EL (cell line): ENCODE data around the gene DEDD2.

Source experiments
- DNase-seq: peaks from one replicate; pipeline ENCODE4 v3.0.0-alpha.2; 2016

Gene DEDD2

GRCh38 chr19:42226886-42227285, 9.4 kb upstream of the DEDD2 start:
- peak; percentile 62 for DNase-seq

- DNase-seq = no peak
These were observed 8.3 kb upstream of the DEDD2 start for GRCh38 chr19:42225718-42226292.

GRCh38 chr19:42224940-42225717, 7.7 kb upstream of the DEDD2 start:
- no peak for DNase-seq

- DNase-seq = no peak
These were observed 3.2 kb upstream of the DEDD2 start for GRCh38 chr19:42220751-42221097.

GRCh38 chr19:42219812-42220750, 2.6 kb upstream of the DEDD2 start, which contains the start of gene ZNF526:
TSS of gene ZNF526 (plus strand) at chr19:42220312. CDS start at chr19:42224404, 4,092 bp downstream.
- peak; percentile 98 for DNase-seq

DNA sequence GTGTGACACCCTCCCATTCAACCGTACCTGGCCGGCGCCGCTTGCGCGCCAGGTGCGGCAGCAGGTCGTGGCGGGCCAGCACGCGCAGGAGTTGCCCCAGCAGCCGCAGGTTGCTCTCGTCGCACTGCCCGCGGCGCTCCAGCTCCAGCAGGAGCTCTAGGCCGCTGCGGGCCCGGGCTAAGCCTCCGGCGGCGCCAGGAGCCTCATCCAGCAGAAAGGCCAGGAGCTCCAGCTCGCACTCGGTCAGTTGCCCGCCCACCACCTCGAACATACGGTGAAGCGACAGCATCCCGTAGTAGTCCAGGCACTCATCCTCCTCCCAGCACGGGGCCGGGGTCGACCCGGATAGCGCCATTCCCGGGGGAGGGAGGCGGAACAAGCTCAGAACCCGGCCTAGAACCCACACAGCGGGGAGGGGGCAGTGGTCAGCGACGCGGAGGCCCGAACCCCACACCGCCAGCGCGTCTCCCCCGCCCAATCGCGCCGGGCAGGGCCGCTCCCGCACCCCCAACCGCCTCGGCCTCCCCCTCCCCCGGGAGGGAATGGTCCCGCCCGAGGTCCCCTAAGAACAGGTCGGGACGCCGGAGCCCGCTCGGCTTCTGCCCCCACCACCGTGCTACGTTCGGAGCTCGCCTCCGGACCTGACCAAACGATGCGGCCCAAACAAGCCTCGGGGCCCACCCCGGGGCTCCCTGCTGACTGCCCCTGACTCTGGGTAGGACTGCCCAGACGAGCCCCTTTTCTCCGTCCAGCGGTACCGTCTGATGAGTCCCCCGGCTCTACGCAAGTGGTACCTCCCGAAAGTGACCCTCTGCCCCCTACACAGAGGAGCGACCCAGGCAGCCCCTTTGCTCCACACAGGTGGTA, 591 bp downstream of the DEDD2 start:
- DNase-seq = peak; percentile 44

- DNase-seq = no peak
These were observed 2.5 kb downstream of the DEDD2 start for GRCh38 chr19:42214810-42215485.

GRCh38 chr19:42212886-42213285, 4.6 kb downstream of the DEDD2 start:
- DNase-seq = no peak

DNA sequence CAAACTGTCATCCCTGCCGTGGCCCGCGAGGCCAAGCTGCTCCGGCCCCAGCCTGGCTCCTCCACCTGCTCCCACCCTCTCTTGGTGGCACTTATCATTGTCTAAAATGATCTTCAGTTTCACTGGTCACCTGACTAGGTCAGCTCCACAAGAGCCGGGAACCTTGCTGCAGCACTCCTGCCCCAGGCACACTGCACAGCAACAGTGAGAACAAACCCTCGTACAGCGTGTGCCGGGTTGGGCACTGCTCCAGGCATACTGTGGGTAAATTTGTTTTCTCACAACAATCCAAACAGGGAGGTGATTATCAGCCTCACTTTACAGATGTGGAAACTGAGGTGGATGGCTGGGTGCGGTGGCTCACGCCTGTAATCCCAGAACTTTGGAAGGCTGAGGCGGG, 8.9 kb downstream of the DEDD2 start:
- DNase-seq = no peak

- DNase-seq = peak; percentile 89
These were observed 9.7 kb downstream of the DEDD2 start for GRCh38 chr19:42207767-42208271.

DNA sequence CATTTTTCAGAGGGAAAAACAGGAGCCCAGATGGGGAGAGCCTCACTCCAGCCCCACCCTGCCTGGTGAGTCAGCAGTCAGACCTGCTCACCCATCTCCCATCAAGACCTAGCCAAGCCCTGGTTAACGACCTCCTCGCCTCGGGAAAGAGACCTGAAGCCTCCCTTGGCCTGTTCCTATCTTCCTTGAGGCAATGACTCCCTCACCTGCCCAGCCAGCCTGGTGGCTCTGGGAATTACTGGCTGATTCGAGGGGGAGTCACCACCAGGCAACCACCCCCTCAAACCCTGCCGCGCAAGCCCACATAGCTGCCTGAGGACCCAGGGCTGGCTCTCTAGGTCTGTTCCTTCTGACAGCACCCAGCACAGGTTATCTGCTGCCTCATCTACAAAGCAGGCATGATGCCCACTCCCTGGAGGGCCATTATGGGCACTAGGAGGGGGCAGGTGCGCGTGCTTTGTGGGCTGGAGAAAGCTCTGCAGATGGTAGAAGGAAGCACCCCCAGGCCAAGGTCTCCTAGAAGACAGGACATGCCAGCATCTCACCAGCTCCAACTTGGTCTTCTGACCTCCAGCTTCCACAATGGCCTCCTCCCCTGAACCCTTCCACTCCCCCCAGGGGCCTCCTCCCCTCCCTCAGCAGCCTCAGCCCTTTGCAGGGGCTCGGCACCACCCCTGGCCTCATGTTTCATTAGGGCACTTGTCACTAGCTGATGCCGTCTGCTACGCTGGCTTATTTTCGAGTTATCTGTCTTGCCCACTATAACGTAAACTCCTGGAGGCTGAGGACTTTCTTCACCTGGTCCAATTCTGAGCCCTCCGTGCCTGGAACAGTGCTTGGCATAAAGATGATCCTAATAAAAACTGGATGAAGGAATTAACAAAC, 10.4 kb downstream of the DEDD2 start:
- peak; percentile 76 for DNase-seq

GRCh38 chr19:42204664-42205063, 12.8 kb downstream of the DEDD2 start:
- no peak for DNase-seq

DNA sequence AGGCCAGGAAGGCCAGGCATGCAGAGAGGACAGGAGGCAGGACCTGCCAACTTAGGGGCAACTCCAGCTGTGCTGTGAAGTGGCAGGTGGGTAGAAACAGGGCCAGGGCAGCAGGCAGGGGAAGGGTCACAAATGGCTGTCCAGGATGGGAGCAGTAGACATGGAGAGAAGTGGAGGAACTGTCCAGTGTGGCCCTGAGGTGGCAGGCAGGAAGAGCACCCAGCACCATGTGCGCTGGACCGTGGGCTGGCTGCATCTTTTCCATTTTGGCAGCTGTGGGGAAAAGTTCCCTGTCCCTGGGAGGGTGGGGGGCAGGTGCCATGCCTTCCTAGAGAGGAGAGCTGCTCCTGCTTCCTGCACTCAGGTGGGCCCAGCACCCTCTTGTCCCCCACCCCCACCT, 13.8 kb downstream of the DEDD2 start:
- no peak for DNase-seq

DNA sequence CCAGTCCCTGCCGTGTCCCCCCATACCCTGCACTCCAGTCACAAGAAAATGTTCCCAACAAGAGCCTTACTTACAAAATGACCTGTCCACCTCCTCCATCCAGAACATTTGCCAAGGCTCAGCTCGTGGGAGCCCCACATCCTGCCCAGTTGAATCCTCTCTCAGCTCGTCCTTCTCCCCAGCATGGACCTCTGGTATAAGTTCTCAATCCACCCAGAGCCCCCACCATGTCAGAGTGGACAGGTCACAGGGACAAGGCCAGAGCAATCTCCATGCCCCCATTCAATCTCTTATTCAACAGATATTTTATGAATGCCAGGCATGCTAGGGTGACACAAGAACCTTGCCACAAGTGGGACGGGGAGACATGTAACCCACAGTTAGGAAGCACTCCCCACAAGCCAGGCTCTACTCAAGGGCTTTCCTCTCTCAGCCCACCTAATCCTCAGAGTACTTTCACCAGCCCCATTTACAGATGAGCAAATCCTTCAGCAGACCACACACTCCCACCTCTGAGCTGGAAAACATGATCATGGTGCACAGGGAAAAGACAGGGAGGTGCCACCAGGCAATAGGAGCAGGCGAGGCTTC, 15.1 kb downstream of the DEDD2 start:
- no peak for DNase-seq

DNA sequence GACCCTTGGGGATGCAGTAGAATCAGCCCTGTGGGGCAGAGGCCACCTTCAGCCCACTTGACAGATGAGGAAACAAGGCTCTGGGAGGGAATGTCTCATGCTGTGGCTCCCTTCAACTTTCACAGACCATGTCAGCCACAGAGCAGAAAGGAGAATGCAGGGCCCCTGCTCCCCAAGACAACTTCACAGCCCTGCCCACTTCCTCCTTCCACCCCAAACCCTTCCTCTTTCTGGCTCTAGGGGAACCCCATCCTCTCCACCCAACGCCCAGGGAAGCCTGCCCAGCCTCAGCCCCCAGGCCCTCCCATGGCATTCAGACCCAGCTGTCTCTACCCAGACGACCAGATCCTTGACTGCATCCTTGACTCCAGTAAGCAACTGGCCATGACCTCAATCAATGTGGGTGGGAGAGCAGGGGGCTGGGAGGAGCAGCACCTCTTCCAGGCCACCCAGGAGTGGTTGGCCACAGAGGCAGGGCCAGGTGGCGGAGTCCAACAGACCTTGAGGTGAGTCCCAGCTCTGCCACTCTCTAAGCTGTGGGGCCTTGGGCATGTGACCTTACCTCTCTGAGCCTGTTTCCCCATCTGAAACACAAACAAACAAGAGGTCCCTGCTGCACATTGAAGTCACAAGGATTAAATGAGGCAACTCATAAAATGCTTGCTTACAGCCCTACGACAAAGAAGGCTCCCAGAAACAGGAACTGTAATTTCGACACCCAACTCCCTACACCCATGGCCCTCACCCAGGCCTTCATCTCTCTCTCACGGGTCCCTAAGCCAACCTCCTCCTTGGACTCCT, 15.8 kb downstream of the DEDD2 start:
- DNase-seq = no peak

DNA sequence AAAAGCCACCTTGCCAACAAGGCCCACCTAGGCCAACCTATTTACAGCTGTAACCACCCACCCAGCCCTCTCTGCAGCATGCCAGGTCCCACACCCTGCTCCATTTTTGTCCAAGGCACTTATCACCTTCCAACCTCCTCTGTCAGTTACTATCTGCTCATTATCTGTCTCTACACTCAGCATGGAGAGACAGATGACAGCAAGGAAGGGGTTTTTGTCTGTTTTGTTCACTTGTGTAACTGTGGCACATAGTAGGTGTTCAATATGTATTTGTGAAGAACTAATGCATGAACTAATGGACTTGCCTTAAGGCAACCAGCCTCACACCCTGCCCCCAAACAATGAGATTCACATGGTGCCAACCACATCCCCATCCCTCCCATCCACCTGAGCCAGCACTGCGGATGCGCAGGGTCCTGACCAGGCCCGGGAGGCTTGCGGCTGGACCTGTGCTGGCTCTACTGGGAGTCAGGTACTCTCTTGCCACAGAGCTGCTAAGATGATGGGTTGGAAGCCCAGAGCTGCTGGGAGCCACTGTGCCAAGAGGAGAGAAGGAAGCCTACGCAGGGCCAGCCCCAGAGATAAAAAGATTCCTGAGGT, 17.3 kb downstream of the DEDD2 start:
- no peak for DNase-seq

DNA sequence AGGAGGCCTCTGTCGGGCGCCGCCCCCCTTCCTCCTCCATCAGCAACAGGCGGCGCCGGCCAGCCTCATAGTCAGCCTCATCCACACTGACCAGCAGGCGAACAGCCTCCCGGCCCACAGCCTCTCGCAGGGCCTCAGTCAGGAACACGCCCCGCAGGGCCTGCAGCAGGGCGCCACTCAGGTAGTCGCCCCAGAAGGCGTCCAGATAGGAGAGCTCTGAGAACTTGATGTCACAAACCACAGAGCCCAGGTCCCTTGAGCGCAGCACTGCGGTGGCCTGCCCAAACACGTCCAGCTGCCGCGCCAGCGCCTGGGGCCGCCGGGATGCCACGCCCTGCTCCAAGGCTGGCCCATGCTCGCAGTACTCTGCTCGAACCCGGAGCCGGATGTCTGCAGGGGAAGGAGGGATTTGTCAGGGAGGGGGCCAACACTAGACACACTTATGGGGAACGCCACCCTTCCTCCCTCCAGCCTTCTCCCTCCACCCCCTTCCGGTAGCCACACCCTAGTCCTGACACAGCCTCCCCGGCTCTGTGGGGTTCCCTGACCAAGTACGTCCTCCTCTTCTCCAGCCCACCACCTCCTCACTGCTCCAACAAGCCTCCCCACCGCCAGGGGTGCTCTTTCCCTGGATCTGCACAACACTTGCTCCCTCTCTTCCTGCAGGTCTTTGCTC, 17.9 kb downstream of the DEDD2 start:
- no peak for DNase-seq

DNA sequence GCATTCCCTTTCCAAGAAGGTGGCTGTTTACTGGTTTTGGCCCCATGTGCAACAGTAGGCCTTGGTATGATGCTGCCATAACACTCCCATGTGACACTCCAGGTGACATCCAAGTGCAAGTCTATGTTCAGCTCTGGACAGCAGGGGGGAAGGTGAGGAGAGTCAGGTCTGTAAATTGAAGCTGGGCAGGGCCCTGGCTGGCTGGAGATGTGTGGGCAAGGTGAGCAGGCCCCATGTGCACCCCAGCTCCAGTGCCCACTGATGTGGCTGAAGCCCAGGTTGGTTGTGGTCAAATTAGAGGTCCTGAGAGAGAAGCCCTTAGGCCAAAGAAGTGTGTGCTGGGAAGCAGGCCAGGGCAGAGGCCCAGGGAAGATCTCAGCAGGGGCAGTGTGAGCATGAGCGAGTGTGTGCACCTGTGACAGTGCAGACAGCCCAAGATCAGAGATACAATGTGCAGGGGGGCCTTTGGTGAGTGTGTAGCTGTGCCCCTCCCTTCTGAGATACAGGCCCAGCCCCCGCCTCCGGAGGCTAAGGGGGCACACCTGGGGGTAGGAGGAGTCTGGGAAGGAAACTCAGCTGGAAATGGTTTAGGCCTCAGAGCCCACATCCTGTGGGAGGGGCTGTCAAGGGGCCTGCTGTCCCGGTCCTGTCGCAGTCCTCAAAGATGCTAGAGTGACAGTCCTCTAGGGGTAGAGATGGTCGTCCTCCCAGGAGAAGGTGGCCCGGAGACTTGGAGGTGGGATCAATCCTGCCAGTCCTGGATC, 18.6 kb downstream of the DEDD2 start:
- DNase-seq = no peak
